Activated naive CD4-positive, alpha-beta T cell (primary cell): Measurements from ENCODE around the gene EDN1.
"Not testable (repeated sequence)": the region's sequence is repeated elsewhere in the genome, so short reads cannot be mapped to it uniquely, and the experiment has no call there.

ENCODE experiments used
- DNase-seq, 4 experiments: peaks; one replicate each; lab custom pipeline; 2025; lab: John Stamatoyannopoulos, UW

EDN1 gene

DNA sequence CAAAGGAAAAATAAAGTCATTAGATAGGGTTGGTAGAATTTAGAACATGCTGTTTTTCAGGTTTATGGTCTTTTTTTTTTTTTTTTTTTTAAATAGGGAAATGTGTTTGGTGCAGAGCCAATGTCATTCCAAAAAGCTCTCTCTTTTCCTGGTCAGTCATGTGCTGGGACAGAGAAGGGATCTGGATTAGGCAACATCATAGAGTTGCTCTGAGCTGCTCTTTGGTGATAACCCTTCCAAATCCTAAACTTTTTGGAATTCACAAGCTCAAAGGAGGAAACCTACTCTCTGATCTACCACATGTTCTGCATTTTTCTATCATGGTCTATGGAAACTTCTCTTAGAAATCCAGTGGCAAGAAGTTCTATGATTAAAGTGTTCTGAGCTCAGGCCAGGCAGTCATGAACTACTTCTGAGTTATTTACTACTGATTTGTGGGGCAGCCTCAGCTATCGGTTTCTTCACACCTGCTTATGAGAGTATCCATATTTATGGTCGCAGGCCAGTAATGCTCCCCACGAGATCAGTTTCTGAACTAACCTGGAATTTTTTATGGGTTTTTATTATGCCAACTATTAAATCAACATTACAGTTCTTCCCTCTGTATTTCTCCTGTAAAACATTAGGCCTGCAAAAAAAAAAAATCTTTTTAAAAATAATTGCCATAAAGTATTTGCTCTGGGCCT lies 4.8 kb downstream of the EDN1 start:
- no peak for DNase-seq

DNA sequence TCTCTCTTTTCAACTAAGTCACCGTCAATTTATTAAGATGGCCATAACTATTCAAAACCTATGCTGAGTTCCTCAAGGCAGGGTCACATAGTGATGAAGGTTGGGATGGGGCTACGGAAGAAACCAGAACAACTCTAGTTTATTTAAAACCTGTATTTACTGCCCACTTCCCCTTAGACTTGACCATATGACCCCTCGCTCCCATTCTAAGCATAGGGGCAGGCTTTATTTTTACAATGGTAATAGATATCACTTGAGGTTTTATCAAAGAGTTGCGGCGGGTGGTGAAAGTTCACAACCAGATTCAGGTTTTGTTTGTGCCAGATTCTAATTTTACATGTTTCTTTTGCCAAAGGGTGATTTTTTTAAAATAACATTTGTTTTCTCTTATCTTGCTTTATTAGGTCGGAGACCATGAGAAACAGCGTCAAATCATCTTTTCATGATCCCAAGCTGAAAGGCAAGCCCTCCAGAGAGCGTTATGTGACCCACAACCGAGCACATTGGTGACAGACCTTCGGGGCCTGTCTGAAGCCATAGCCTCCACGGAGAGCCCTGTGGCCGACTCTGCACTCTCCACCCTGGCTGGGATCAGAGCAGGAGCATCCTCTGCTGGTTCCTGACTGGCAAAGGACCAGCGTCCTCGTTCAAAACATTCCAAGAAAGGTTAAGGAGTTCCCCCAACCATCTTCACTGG lies 5.5 kb downstream of the EDN1 start:
- DNase-seq: no peak

GRCh38 chr6:12296255-12296573 lies 6.1 kb downstream of the EDN1 start:
- no peak for DNase-seq

DNA sequence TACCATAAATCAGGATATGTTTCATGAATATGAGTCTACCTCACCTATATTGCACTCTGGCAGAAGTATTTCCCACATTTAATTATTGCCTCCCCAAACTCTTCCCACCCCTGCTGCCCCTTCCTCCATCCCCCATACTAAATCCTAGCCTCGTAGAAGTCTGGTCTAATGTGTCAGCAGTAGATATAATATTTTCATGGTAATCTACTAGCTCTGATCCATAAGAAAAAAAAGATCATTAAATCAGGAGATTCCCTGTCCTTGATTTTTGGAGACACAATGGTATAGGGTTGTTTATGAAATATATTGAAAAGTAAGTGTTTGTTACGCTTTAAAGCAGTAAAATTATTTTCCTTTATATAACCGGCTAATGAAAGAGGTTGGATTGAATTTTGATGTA lies 6.4 kb downstream of the EDN1 start:
- DNase-seq: no peak

GRCh38 chr6:12297363-12298016 lies 7.3 kb downstream of the EDN1 start:
- DNase-seq: no peak

DNA sequence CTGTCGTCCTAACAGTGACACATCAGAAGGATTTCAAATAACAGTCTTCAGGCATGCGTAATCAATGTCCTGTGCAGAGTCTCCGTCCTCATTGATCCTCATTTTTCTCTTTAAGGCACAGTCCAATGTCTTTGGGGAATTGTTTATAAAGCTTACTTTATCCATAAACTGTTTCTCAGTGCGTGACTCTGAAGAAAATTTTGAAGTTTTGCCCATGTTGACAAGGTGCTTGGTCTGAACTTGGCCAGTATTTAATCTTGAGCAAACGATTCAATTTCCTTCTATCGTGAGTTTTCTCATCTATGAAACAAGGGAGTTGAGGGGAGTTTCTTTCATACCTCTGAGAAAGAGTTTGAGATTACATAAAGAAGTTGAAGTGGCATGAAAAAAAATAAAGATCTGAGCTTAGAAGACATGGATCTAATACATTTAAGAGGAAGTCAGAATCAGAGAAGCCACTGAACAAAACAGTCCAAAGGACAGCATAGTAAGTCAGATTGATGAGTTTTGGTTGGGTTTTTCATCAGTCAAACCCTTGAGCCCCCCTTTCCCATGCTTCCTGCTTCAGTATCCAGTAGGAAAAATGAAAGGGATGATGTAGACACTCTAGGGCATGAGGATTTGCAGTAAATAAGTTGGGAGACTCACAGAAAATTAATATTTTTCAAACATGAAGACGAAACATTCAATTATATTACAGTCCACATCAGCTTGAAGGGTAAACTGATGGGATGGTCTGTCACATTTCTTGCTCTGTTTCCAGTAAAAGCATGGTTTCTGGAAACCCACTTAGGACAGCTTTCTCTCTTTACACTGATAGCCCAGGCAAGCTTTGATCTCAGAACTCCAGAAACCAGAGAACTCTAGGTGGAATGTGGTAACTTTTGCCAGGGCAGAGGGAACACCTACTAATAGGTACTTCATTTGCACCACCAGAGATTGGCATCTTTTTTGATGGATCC lies 8.1 kb downstream of the EDN1 start:
- DNase-seq: no peak

DNA sequence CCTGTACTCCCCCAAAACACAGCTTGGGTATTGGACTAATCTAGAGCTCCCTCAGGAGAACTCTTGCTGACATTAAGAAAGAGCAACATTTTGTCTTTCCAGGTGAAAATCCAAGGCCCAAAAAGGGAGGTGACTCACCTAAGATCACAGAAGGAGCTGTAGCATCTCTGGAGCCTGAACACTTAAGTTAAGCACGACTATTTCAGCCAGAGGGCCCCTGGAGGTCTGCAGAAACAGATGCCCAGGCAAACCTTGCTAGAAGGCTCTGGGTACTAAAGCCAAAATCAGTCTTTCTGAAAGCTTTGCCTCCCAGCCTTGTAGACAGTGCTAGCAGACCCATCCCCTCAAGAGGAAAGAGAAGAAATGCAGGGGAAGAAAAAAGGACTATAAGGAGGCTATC lies 8.8 kb downstream of the EDN1 start:
- no peak for DNase-seq

GRCh38 chr6:12301018-12301417 lies 10.9 kb downstream of the EDN1 start:
- no peak for DNase-seq

DNA sequence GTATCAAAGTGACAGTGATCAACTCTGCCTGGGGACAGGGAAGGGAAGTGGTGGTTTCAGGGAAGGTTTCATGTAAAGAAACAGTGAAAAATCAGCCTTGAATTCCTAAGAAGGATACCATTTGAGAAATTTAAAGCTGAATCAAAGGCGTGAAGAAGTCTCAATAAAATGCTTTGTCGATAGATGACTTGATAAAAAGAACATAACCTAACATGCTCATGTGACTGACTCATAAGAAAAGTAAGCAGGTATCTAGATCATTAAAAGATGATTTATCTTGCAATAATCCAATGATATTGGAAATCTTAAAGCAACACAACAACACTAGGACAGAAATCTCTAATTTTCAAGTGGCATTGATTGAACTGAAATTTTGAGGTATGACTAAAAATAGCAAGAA lies 14.3 kb downstream of the EDN1 start:
- DNase-seq: no peak

- no peak for DNase-seq
Observed at GRCh38 chr6:12309070-12309469, 18.9 kb downstream of the EDN1 start.

DNA sequence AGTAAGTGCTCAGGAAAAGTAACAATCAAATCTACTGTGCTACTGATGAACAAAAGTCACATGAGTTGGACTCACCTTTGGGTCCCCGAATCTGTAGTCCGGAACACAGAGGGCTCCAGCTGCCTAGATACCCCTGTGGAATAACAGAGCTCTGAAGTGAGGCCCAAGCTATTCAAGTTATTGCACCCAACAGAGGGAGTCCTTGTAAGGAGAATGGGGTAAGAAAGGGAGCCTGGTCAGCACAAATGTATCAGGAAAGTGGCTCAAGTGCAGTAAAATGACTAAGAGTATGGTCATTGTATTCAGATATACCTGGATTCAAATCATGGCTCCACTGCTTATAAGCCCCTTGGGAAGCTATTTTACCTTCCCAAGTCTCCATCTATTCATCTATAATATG lies 20.9 kb downstream of the EDN1 start:
- DNase-seq: no peak

DNA sequence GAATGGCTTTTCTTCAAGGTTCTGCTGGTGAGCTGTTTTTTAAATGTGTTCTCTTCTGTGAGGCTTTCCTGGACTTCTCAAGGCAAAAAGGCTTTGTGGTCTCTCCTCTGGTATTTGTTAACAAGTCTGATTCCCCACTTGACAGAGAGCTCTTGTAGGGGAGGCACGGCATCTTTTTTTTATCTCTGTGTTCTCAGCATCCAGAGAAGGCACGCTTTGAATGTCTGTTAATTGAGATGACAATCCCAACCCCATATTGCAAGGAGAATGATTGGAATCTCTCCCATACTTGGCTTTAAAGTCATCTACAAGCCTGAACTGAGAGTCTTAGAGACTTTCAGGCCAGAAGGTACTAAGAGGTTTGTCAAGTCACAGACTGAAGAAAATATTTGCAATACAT lies 22.6 kb downstream of the EDN1 start:
- no peak for DNase-seq

GRCh38 chr6:12313306-12313991 lies 23.3 kb downstream of the EDN1 start:
- no peak for DNase-seq

- no peak for DNase-seq
Observed at GRCh38 chr6:12313992-12314589, 23.9 kb downstream of the EDN1 start.

- DNase-seq: no peak
Observed at GRCh38 chr6:12314751-12315150, 24.6 kb downstream of the EDN1 start.

DNA sequence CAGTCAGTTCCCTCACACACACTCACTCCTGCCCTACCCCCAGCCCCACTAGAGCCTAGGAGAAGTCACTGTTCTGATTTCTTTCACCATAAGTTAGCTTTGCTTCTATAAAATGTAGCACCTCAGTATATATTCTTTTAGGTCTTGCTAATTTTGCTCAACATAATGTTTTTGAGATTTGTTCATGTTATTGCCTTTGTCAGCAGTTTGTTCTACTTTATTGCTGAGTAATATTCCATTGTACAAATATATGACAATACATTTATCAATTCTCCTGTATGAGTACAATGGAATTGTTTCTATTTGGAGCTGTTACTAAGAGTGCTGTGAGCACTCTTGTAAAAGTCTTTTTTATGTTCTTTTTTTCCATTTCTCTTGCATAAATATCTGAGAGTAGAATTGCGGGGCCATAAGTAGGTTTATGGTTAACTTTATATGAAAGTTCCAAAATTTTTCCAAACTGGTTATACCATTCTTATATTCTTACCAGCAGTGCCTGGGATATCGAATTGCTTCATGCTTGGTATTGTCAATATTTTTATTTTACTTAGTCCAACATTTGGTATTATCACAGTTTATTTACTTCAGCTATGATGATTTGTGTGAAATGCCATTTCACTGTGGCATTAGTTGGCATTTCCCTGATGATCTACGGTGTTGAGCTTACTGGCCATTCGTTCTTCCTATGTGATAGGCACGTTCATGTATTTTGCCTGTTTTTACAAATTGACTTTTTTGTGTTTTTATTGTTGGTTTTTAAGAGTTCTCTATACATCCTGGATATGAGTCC lies 25.3 kb downstream of the EDN1 start:
- no peak for DNase-seq

DNA sequence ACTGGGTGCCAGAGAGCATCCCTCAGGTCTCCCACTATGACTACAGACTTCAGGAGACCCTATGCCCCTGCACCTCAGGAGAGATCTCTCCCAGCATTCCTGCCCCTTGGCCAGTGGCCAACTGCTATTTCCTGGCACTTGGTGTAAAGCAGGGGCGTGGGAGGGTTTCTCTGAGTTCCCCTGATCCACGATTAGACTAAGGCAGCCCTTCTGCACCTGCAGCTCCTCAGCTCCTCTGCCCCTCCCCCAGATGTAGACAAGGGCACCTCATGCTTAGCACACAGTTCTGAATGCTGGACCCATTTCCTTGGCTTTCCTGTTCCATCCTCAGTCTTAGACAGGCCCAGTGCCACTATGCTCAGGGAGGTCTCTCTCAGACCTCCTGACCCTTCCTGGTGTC lies 28.6 kb downstream of the EDN1 start:
- DNase-seq: no peak

- DNase-seq: not testable (repeated sequence)
Observed at GRCh38 chr6:12320074-12320473, 29.9 kb downstream of the EDN1 start.

DNA sequence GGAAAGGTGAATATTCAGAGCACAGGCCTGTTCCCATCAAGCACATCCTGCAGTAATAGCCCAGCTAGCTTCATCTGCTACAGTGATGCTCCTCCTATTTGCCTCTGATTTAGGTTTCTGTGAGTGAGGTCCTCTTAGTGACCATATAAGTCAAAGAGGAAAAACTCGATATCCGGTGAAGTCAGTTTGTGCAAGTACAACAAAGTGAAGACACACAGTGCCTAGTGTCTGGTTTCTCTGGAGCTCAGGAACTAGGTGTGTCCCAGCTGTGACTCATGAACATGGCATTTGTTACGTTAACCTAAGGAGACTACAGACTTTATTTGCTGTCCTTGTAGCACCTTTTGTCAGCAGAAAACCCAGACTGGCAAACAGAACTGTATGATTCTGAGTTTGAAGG lies 33.9 kb downstream of the EDN1 start:
- no peak for DNase-seq

DNA sequence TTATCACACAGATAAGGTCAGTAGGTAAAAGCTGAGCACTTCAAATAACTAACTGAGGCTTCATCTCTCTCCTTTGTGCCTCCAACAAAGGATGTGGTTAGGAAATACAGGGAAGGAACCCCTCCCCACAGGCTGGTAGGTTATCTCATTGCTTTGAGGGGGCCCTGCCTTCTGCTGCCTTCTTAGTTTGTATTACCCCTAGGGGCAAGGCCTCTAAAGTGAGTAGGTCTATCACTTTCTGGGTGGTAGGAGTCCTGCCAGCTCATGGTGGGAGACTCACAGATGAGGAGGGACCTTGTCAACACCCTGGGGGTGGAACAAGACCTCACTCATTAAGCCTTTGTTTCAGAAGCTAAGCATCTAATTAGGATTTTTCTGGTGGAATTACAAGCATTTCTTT lies 34.6 kb downstream of the EDN1 start:
- DNase-seq: no peak

GRCh38 chr6:12325872-12326271 lies 35.7 kb downstream of the EDN1 start:
- DNase-seq: no peak
